IPS DF 4.7 (cell line): ENCODE measurements around the gene MAG.

Experiments
- DNase-seq: peaks from one replicate; pipeline ENCODE4 v3.0.0-alpha.2; 2013; ENCODE audit warnings: low spot score; ENCODE audit errors: extremely low read depth

MAG gene, protein sequence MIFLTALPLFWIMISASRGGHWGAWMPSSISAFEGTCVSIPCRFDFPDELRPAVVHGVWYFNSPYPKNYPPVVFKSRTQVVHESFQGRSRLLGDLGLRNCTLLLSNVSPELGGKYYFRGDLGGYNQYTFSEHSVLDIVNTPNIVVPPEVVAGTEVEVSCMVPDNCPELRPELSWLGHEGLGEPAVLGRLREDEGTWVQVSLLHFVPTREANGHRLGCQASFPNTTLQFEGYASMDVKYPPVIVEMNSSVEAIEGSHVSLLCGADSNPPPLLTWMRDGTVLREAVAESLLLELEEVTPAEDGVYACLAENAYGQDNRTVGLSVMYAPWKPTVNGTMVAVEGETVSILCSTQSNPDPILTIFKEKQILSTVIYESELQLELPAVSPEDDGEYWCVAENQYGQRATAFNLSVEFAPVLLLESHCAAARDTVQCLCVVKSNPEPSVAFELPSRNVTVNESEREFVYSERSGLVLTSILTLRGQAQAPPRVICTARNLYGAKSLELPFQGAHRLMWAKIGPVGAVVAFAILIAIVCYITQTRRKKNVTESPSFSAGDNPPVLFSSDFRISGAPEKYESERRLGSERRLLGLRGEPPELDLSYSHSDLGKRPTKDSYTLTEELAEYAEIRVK

DNA sequence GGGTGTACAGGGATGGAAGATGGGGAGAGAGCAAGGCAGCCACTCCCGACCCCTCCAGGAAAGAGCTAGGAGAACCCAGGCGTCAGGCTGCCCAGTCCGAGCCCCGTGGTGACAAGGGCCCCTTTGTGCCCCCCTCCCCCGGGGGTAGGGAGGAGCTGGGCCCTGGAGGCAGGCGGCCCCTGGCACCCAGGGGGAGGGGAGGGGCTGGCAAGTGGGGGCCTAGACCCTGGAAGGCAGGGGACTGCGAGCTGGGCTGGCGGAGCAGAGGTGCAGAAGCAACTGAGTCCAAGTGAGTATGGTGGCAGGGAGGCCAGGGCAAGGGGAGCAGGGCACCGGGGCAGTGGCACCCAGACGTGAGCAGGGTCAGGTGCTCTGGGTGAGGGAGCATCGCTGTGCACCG lies at the start of gene MAG:
TSS of gene MAG (plus strand) at position 246 of the 400 bp plus-strand sequence. CDS start 3,248 bp downstream, outside the sequence.
- DNase-seq: no peak

DNA sequence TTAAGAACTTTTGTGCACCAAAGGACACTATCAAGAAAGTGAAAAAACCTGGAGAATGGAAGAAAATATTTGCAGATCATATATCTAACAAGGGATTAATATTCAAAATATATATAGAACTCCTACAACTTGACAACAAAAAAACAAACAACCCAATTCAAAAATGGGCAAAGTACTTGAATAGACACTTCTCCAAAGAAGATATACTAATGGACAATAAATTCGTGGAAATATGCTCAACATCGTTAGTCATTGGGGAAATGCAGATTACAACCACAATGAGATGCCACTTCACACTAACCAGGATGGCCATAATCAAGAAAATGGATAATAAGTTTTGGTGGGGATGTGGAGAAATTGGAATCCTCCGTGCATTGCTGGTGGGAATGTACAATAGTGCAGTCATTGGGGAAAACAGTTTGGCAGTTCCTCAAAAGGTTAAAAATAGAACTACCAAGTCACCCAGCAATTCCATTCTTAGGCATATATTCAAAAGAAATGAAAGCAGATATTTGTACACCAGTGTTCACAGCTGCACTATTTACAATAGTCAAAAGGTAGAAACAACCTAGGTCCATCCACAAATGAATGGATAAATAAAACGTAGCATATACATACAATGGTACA lies 45.4 kb upstream of the MAG start:
- no peak for DNase-seq

DNA sequence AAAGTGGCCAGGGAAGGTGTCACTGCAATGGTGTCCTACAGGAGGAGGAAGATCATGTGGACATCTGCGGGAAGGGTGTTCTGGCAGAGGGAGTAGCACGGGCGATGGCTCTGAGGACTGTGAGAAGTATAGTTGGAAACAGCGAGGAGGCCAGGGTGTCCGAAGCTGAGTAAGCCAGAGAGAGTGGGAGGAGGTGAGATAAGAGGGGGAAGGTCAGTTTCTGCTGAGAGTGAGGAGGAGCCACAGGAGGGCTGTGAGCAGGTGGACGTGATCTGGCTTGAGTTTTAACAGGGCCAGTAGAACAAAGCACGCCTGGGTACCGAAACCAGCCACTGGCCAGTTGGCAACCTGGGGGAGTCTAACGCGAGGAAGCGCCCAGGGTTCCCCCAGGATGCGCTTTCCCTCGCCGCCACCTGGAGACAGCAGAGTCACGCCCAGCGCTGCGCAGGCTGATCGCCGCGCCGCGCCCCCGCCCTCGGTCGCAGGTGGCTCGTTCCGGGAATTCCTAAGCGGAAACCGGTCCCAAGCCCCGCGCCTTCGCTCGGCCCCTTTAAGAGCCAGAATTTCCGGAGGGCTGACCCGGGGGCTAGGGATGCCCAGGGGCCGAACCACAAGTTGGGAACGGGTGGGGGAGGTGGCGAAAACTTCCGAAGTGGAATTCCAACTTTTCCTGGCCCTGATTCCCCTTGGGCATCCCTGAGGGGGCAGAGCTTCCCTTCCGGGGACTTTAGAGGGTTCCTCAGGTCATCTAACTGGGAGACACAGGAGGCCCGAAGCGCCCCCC lies 44.2 kb upstream of the MAG start:
- DNase-seq: peak; percentile 89

DNA sequence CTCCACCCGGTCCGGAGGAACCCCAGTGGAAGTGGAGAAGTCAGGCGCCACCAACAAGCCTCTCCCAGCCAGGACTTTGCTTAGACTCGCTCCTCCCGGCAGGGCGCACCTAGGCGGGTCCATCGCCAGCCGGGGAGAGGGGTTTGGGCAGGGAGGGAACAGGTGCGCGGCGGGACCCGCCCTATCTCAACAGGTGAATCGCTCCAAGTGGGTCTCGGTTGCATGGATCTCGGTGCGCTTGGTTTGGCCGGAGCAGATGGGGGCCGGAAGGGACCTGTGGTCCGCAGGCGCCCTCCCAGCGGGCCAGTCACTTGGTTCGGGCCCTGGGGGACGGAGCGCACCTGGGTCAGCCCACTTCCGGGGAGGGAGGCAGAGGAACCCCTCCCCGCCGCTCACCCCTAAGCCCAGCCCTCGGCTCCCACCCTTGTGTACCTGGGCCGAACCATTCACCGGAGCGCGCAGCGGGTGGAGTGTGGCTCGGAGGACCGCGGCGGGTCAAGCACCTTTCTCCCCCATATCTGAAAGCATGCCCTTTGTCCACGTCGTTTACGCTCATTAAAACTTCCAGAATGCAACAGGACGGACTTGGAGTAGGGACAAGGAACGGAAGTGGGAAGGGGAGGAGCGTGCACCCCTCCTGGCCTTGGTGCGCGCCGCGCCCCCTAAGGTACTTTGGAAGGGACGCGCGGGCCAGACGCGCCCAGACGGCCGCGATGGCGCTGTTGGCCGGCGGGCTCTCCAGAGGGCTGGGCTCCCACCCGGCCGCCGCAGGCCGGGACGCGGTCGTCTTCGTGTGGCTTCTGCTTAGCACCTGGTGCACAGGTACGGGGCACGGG lies 43.4 kb upstream of the MAG start, which contains the start of gene LSR:
TSS of gene LSR (plus strand) at position 693 of the 836 bp plus-strand sequence. CDS start at position 714, 21 bp downstream.
- peak; percentile 56 for DNase-seq

DNA sequence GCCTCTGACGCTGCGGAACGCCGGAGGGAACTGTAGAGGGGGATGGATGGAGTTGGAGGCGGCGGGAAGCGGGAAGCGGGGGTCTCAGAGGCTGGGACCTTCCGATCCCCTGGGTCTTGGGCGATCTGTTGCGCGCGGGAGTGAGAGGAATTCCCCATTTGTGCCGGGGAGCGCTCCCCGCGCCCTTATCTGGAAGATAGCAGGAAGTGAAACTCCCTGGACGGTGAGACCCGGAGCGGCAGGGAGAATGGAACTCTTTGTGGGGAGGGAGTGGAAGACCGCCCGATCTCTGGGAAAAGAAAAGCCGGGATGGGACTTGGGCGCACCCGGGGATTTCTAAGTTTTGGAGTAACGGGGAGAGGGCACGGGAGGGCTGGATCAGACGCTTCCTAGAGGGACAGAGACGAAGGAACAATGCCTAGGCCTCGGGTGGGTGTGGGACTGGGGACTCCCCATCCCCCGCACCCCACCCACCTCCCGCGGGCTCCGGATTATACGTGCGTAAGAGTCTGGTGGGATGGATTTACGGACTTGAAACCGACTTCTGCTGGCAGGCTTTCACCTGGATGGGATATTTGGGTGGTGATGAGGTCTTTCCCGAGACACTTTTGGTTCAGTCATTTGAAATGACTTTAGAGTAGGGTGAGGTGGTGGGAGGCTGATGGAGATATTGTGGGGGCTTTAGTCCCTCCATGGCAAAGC lies 42.7 kb upstream of the MAG start:
- DNase-seq: no peak

DNA sequence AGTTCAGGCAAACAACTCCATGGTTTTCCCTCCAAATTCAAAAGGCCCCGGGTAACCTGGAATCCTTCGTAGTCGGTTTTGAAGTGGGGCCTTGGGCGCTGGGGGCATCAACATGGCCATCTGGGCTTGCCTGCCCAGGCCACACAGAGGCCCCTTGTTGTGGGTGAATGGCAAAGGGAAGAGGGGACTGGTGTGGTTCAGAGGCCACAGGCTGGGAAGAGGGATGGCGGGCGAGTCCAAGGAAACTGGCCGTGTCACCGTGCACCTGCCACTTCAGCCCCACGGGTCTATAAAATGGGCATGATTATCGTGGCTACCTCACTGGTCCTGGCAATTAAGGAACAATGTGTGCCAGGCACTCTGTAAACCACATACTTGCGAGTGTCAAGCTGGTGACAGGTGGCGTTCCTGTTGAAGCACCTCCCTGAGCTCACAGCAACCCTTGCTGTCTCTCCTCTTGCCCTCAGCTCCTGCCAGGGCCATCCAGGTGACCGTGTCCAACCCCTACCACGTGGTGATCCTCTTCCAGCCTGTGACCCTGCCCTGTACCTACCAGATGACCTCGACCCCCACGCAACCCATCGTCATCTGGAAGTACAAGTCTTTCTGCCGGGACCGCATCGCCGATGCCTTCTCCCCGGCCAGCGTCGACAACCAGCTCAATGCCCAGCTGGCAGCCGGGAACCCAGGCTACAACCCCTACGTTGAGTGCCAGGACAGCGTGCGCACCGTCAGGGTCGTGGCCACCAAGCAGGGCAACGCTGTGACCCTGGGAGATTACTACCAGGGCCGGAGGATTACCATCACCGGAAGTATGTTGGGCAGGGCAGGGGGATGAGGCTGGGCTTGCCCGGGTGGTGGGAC lies 41.9 kb upstream of the MAG start:
- DNase-seq: no peak

DNA sequence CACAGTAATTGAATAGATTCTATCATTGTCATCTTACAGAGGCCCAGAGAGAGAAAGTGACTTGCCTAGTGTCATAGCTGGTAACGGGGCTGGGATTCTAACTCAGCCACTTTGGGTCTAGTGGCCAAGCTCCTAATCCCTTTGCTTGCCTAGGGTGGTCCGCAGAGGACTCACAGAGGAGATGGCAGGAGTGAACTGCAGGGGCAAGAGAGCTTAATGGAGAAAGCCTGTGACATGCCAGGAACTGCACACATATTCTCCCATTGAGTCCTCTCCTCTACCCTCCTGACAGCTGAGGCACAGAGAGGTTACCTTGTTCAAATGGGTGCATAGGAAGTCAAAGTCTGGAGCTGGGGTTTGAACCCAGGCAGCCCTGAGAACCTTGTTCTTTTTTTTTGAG lies 40.5 kb upstream of the MAG start:
- no peak for DNase-seq

DNA sequence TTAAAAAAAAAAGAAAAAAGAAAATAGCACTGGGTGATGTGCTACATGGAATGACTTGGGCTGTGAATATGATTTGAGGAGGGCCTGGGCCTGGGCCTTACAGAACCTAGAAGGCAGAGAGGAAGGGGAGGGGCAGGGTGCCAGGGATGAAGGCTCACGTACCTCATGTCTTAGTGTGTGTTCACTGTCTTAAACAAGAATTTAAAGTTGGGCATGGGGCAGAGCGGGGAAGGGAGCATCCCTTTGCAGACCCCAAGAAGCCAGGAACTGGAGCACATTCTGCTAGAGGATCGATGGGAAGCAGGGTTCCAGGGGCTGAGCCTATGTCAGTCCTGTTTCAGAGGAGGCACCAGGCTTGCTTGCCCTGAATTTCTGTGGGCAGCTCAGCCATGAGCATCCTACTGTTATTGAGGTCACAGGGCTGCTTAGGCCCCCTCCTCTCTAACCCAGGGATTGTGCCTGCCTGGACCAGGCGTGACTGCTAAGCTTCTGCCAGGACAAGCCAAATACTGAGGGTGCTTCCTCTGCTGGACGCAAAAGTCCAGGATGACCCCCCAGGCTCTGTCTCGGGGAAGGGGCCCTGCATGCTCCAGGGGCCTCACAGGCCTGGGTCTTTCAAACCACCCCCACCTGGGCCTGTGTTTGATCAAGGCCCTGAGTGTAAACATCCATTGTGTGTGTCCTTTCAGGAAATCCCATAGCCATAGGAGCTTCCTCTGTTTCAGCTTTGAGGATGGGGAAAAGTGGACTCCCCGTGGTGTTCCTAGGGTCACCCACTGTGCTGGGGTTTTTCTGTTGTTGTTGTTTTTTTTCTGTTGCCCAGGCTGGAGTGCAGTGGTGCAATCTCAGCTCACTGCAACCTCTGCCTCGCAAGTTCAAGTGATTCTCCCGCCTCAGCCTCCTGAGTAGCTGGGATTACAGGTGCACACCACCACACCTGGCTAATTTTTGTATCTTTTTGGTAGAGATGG lies 38.4 kb upstream of the MAG start:
- DNase-seq: no peak

DNA sequence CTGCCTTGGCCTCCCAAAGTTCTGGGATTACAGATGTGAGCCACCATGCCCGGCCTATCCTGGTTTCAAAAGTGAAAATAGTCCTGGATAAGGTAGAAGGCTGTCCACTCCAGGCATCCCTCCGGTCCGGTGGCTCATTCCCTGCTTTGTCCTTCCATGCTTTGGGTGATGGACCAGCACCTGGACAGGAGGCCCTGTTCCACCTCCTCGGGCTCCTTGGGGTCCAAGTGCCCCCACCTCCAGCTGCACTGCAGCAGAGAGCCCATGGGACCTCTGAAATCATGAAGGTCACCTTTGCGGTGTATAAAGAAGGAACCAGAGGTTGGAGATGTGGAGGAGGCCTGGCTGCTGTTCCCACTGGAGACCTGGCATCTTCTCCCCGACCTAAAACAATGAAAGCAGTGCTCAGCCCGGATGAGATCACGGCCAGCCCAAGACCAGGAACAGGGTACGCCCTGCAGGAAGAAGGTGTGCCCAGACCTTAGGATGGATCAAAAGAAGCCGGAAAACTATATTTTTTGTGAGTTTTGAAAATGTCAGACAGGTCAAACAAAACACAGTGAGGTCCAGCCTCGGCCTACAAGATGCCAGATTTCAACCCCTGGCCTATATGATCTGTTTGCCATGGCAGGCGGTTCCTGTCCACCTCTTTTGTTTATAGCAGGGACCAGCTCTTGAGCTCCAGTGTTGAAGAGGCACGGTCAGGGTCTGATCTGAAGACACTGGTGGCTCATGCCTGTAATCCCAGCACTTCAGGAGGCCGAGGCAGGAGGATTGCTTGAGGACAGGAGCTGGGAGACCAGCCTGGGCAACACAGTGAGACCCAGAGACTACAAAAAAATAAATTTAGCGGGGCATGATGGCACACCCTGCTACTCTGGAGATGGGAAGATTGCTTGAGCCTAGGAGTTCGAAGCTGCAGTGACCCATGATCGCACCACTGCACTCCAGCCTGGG lies 37.3 kb upstream of the MAG start:
- no peak for DNase-seq

DNA sequence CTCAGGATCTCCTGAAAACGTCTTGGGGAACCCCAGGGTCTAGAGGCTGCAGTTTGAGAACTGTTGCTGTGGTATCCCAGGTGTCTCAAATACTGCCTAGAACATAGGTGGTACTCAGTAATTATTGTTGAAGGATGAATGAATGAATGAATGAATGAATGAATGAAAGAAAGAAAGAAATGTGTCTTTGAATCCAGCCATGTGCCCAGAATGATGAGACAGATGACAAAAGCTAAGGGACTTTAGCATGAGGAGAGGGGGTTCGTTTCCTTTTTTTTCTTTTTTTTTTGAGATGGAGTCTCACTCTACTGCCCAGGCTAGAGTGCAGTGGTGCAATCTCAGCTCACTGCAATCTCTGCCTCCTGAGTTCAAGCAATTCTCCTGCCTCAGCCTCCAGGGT lies 35.4 kb upstream of the MAG start:
- DNase-seq: no peak

DNA sequence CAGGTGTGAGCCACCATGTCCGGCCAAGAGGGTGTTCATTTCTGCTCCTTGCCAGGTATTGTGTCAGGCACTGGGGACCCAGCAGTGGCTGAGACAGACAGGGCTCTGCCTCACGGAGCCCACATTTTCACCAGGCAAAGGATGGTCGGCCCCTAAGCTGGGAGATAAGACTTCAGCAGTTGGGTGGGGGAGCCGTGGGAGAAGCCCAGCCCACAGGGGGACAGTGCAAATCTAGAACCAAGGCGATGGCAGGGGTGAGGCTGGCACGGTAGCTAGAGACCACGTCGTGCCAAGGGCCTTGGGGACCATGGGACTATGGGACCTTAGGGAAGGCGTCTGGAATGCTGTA lies 34.9 kb upstream of the MAG start:
- no peak for DNase-seq

DNA sequence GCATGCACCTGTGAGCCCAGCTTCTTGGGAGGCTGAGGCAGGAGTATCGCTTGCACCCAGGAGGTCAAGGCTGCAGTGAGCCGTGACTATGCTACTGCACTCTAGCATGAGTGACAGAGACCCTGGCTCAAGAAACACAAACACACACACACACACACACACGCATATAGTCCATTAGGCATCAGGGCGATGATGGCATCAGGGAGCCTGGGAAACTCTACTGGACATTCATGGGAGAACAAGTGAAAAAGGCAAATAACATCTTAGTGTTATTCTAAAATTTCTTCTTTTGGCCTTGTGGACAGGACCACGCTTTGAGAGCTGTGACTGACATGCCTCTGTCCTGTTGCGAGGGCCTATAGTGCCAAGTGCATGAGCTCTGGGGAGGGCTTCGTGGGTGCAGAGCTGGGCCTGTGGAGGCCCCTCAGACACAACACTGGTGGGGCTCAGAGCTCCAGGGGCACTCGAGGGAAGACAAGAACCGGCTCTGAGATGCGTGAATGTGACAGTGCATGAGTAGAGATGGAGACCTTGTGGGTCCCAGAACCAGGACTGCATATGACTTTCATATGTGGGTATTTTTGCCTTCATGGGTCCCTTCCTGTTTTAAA lies 31.2 kb upstream of the MAG start:
- DNase-seq: no peak

DNA sequence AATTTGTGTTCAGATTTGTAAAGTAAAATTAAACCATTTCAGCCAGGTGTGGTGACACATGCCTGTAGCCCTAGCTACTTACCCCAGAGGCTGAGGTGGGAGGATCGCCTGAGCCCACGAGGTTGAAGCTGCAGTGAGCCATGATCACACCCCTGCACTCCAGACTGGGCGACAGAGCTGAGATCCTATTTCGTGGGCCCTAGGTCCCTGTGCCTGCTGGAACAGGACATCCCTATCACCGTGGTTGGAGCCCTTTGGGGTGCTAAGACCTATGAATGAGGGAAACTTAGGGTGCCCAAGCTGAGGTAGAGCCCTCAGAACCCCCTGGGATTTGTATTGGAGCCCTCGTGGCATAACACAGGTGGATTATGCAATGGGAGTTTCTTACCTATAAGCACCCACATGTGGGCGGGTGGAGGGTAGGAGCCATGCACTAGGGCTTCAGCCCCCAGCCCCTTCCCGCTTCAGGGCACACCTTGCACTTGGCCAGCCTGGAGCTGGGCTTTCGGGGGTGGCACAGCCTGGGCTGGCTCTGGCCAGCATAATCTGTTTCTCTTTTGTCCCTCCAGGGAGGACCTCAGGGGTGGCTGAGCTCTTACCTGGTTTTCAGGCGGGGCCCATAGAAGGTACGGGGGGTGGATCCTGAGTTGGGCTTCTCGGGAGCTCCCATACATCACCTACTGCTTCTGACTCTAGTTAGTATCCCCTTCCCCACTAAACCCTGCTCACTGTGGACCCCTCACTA lies 30.4 kb upstream of the MAG start:
- no peak for DNase-seq

DNA sequence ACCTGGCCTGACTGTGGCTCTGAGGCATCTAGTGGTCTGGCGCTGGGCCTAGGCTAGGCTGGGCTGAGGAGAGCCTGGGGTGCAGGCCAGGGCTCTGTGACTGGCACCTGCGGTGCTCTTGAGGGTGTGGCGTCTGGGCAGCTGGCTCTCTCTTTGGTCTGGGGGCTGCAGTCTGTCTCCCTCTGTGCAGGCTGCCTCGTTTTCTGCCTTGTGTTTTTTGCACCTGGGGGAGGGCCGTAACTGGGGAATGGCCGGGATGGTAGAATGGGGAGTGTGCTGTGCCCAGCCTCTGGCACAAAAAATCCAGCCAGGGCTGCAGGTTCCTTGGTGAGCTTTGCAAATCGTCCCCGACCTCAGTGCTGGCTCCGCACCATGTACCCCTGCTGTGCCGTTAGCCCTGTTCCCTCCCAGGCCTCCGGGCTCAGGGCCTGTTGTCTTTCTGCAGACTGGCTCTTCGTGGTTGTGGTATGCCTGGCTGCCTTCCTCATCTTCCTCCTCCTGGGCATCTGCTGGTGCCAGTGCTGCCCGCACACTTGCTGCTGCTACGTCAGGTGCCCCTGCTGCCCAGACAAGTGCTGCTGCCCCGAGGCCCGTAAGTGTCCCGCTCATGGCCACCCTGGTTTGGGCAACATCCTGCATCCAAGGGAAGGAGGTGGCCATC lies 29.7 kb upstream of the MAG start:
- no peak for DNase-seq
